HG02610 (cell line): Measurements from ENCODE around the gene RAB3IP.
A peak's percentile ranks its signal among the peaks of the same experiment; 100 is the strongest.

Experiments used
- ATAC-seq: cut with Tn5 transposase; IDR thresholded peaks from one replicate; pipeline ENCODE4 v1.9.1; 2021; ENCODE audit warnings: mild to moderate bottlenecking, moderate library complexity; ENCODE audit not compliant: unreplicated experiment

Gene RAB3IP, protein sequence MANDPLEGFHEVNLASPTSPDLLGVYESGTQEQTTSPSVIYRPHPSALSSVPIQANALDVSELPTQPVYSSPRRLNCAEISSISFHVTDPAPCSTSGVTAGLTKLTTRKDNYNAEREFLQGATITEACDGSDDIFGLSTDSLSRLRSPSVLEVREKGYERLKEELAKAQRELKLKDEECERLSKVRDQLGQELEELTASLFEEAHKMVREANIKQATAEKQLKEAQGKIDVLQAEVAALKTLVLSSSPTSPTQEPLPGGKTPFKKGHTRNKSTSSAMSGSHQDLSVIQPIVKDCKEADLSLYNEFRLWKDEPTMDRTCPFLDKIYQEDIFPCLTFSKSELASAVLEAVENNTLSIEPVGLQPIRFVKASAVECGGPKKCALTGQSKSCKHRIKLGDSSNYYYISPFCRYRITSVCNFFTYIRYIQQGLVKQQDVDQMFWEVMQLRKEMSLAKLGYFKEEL

DNA sequence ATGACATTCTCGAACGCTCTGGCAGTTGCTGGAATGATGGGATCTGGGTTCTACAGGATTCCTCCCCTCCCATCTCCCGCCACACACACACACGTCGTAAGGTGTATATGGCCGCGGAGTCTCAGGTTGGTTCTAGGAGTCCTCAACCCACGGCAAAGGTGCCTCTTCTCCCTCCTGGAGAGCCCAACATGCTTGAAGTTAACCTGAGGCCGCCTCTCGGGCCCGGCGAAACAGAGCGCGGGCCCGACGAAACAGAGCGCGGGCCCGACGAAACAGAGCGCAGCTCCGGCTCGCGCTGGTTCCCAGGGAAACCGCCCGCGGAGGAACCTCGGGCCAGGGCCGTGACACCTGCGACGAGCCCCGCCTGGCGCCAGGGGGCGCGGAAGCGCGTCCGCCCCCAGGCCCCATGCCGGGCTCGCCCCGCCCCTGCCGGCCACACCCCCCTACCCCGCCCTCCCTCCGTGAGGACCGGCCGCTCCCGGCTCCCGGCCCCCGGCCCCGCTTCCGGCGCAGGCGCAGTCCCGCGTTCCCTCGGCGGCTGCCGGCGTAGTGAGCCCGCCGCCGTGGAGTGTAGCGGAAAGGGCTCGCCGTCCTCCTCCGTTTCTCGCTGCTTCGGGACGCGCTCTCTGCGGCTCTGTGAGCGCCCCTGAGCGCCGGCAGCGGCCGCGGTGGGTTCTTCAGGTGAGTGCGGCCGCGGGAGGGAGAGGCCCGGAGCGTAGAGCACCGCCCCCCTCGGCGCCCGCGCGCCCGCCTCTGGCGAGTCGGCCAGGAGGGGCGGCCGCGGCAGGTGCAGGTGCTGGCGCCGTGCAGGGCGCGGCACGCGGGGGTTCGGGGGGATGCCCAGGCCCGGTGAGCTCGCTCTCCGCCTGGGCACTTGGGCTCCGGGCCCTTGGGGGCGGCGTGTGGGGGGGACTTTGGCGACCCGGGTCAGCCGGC lies at the start of gene RAB3IP:
TSS of gene RAB3IP (plus strand) at position 510 of the 936 bp plus-strand sequence. CDS start 16,549 bp downstream, outside the sequence.
- ATAC-seq: peak; percentile 85

DNA sequence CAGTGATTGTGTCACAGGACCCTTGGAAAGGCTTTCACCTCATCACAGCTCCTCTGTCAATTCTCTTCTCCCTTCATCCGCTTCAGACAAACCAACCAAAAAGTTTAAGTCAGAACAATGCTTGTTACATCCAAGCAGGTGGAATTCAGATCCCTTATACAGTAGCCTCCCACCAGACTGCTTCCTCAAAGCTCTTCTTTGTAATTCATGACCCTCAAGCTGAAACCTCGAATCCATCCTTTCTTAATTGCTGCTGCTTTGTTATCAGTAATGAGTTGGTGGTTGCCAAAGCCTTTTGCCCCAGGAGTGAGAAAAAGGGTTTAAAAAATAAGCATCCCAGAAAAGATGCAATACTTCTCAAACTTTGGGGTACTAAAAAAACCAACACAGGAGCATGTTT lies 49.0 kb upstream of the RAB3IP start:
- no peak for ATAC-seq

DNA sequence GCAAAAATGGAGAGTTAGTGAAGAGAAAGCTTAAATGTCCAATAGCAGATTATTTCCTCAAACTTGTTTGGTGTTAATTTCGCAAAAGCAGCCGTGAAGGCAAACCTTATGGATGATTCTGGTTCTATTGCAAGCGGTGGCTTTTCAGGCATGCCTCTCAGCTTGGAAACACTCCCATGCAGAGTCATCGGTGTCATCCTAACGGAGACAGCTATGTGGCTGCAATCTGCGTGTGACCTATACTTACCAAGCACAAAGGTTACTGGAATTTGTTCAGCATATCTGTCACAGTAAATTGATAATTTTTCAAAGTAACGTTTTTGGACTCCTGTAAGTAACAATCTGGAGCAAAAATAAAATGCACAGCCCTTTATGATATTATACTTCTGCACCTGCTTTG lies 44.5 kb upstream of the RAB3IP start:
- no peak for ATAC-seq

DNA sequence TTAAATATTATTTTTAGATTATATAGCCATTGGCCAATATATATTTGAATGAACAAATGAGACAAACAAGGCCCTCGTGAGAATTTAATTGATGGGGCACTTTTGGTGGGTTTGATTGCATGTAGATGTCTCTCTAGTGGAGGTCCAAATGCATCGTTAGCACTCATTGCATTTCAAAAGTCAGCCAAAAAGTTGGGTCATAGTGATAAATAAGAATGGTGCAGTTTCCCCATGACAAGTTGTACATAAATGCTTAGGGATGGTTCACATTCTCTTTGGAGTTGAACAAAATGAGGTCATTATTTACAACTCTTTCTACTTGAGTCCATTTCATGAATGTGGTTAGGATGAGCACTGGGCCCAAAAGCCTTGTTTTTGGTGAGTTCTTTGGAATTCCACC lies 40.6 kb upstream of the RAB3IP start:
- ATAC-seq: no peak

DNA sequence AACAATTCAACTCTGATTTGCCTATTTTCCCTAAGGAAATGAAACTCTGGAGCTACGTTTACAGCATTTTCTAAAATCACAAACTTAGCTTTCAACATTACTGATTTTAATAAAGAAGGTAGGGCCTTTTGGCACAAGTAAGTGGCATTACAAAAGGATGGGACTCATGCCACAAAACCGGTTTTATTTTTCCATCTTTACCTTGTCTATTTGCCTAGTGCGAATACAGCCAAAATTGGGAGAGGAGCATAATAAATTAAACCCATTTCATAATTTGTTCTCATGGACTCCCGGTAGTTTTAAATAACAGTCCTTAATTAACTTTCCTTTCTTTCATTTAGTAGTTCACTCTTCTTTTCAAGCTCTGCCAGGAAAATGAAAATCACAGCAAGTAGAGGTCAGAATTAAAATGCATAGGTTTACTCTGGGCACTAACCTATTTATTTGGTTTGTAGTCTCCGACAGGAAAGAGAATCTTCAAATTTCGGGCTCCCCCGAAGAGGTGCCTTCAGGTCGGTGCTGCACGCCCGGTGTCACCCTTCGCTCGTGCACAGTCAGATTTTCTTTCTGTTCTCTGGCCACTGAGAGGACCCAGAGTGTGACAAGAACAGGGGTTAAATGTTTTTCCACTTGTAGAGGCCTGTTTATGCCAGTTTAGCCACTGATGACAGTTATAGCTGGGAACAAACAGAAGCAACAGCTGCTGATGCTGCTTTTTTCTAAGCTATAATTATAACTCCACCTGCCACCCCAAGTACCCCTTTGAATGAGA lies 39.7 kb upstream of the RAB3IP start, which contains the start of gene BEST3:
TSS of gene BEST3 (minus strand) at position 535 of the 772 bp plus-strand sequence. CDS start 1,505 bp downstream, outside the sequence.
- ATAC-seq: no peak

DNA sequence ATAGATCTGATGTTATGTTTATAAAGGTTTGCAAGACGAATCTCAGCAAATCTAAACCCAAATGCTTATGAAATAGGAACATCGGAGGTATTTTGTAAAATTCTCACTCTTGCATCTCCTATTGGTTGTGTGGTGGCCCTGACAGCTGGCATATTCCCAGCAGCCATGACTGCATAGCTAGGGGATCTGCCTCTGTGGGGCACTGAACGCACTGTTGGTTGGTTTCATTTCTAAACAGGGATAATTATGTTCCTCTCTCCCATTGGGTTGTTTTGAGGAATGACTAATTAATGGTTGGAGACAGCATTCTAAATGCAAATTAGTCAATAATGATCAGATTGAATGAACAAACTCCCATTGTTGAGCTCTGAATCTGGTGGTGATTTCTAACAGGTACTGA lies 36.8 kb upstream of the RAB3IP start:
- no peak for ATAC-seq

DNA sequence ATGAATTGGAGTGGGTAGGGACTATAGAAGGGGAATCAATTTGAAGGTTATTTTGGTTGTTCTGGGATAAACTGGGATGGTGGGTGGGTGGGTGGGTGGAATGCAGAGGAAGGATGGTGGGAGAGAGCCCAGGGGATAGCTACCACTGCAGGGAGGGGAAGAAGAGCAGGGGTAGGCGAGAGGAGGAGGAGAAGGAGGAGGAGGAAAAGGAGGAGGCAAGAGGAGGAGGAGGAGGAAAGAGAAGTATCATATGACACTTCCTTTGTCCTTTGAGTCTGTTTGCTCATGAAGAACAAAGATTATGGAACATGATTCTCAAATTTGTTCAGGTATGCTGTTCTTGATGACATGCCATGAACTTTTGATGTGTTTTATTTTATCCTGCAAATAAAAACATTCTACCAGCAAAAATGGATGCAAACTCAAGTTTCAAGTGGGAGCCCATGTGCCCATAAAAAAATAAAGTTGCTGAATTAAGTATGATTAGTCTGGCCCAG lies 35.5 kb upstream of the RAB3IP start:
- no peak for ATAC-seq

DNA sequence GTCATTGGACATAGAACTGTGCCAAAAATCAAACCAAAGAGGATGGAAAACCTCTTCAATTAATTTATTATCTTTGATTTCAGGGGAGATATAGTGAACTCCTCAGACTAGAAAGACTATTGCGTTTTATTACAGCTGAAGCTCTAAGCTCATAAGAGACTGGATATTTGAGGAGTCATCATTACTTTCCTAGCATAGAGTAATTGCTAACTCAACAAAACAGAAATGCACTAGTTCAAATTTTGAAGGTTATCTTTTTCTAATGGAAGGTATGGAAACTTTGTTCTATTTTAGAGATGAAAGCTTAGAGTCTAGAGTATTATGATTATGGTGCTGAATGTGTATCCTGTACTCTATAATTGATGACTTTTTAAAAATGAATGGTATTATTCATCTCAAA lies 34.3 kb upstream of the RAB3IP start:
- ATAC-seq: no peak

DNA sequence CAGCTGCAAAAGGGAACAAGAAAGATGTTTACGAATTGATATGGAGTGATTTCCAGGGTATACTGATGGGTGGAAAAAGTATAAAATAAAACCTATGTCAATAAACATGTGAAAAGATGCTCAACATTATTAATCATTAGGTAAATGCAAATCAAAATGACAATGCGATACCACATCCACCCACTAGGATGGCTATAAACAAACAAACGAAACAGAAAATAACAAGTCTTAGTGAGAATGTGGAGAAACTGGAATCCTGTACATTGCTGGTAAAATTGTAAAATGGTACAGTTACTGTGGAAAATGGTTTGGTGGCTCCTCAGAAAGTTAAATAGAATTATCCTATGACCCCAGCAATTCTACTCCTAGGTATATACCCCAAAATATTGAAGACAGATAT lies 30.0 kb upstream of the RAB3IP start:
- ATAC-seq: no peak

DNA sequence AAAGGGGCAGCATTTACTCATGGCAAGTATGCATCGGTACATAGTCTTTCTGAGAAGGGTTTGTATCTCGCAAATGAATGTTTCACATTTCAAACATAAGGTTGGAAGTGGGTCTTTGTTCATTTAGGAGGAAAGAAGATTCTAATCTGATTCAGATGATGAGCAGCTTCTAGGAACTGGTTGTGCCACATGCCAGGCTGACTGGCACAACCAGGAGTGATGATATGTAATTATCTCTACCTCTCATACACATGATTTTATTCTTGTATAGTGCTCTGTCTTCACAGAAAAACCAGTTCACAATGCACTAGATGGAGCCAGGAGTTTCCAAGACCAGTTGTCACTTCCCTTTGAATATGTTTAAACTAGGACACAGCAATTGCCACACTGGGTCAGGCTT lies 25.8 kb upstream of the RAB3IP start:
- no peak for ATAC-seq

DNA sequence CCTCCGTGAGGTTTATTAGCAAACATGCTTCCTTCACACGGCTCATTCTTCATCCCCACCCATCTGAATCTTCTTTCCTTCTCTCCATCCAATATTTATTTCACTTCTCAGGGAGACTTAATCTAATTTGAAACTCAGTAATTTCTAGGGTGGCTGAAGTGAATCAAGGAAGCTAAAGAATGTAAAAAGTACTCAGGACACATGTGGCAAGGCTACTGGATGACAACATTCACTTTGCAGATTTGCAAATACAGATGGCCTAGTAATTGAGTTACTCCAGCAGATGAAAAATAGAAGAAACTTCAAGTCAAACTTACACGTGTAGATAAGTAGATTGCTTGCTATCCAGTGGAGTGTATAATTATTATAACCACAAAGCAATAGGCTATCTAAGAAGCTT lies 24.1 kb upstream of the RAB3IP start:
- ATAC-seq: no peak

DNA sequence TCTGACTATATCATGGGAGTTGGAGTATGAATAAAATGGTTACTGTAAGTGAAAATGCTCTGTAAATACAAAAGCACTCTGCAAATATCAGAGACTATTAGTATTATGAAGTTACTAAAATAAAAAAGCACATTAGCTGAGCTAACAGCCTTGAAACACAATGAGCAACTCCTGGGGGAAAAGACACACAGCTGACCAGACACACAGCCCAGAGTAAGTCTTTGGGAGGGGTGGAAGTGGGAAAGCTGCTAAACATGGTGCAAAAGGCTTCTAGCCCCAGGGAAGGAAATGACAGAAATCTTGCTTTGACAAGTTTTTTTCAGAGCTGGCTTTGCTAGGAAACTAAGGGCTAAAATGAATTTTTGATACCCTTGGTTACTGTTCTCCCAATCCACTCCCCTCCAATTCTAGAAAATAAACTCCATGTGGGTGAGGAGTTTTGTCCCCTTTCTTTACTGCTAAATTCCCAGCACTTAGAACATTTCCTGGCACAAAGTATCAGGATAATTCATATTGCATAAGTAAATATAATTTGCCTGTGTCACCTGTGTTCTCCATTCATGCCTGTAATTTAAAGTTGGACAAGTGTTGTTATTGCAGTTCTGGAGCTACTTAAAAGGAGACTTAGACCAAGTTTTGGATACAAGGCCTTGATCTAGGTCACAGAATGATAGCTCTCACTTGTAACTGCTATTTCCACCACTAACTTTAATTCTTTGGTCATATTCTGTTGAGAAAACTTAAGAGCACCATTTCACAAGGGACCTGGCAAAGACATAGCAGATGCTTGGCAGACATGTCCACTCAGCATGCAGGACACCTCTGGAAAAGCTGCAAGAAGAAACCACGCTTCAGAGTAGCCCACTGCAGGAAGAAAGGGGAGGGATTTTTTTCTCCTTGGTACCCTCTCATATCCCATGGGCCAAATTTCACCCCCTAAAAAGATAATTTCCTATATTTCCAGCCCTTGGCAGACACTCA lies 19.0 kb upstream of the RAB3IP start:
- ATAC-seq: no peak

DNA sequence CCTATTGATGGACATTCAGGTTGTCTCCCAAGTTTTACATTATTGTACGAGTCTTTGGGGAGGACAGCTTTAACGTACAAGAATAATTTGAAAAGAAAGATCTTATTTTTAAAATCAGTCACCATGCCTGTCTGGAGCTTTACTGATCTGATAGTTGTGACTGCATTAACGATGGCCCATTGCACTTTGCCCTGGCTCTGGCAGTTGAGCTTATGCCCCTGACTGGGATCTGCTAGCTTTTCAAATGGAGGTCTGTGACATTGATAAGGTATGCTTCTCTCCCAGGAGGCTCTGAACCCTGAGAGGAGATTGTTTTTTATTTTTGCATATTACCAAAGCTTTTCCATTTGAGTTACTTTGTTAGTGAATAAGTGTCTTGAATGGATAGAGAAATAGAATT lies 17.9 kb upstream of the RAB3IP start:
- ATAC-seq: no peak

DNA sequence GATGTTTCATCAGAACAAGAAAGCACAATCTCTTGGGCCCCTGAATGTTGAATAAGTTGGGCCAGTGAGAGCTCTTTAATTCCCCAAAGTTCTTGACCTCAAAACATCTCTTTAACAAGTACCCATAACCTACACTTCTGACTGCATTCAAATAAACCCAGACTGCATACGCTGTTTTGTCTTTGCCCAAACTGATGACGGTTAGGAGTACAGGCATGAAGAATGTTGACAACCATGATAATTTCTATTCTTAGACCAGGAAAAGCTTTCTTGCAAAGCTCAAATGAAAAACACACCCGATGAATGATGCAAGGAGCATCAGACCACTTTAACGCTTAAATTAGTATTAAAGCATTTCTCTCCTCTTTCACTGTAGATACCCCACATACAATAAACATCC lies 11.7 kb upstream of the RAB3IP start:
- no peak for ATAC-seq

DNA sequence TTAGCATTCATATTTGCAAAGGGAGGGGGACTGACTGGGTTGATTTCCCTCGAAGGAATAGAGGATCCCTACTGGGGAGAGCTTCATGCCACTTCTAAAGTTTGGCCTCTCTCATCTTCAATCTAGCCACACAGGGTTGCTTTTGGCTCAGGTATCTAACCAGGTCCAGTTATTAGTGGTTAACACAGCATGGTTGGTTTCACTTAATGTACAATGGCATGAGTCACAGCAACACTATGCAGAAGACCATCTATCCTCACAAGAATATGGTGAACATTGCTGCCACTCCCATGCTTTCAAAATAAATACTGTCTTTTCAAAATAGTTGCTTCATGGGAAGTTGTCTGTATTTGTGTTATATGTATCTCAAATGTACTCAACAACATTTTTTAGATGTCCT lies 6.6 kb upstream of the RAB3IP start:
- ATAC-seq: no peak

DNA sequence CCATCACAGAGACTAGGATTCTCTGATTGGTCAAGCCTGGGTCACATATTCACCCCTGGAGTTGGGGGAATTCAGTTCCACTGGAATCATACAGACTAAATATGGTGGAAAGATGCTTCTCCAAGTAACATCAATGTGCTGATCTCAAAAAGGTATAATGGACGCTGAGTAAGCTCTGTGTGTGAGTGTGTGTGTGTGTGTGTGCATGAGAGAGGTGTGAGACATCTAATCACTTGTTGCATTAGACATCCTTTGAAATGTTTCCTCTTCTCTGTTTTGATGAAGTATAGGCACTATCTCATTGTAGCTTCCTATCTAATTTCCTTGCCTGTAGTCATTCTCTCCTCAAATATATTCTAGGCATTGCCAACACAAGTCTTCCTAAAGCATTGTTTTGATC lies 5.0 kb upstream of the RAB3IP start:
- no peak for ATAC-seq

DNA sequence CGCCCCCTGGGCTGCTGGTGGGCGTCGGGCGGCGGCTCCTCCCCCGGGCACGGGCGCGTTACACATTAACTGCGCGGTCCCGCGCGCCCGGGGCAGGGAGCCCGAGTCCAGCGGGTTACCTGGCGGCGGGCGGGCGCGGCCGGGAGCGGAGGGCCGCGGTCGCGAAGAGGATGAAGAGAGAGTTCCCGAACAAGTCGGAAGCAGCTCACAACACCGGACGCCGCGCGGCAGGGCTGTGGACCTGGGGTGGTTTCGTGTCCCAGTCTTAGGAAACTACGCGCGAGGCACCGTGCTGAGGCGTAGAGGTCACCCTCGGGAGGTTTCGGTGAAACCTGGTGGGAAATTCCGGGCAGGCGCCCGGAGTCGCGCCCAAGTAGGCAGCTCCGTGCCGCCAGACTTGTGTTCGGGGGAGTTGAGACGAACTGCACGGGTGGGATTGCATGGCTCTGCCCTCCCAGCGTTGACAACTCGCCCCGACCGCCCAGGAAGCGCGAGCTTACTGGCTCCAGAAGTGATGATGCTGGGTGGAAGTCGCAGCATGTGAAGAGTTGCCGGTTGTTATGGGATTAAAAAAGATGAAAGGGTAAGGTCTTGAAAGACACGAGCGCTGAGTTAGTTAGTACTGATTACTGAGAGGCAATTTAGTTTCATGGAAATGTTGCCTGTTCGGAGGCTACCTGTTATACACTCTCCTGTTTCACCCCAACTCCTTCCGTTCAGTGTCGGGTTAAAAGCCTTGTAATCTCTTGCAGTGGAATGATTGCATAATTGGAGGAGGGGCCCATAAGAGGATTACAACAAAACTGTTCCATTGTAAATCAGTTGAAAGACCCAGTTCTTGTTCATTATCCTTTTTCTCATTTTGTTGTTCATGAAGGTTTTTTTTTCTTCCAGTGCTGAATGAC lies 879 bp downstream of the RAB3IP start:
- ATAC-seq: peak; percentile 44

DNA sequence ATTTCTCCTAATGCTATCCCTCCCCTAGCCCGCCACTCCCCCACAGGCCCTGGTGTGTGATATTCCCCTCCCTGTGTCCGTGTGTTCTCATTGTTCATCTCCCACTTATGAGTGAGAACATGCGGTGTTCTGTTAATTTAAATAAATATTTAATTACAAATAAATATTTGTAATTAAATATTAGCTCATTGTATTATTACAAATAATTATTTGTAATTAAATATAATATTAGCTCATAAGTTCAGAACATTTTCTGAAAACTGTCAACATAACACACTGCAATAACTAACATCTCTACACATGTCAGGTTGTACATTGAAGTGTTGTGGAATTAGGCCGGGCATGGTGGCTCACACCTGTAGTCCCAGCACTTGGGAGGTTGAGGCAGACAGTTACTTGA lies 5.4 kb downstream of the RAB3IP start:
- ATAC-seq: no peak

DNA sequence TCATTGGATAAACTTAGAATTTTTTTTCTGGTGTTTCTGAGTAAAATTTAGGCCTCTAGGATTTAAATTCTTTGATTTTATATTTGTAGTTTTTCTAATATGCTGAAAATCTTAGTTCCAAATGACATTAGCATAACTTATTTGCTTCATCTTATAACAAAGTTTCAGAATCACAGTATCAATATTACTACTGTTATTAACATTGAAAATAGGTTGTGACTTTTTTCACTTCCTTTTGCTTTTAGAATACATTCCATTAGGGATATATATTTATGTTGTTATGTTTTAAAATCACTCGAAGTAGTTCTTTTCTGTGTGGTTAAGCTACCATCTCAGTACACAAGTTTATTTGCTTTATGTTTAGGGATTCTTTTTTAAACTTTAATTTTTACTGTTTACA lies 12.8 kb downstream of the RAB3IP start:
- no peak for ATAC-seq
